ENCODE measurements around the gene STK10. TPM values are rescaled to one million over a fixed set of nuclear protein-coding genes. Genes with fewer than 3 reads are reported as not detected.

STK10 gene
- total RNA-seq, 4 donors from 2014 or later, result 32.6 to 61.6 (median 43.1) TPM

GRCh38 chr5:172223901-172224873, 36.2 kb upstream of the STK10 start:
- no peak for TF ChIP-seq CTCF (IDR thresholded peaks at IDR 0.05; ENCODE audit: low read depth)

- no peak for TF ChIP-seq CTCF (IDR thresholded peaks at IDR 0.05; ENCODE audit: low read depth)
These were observed 31.3 kb upstream of the STK10 start for GRCh38 chr5:172219296-172219695.

- TF ChIP-seq CTCF (IDR thresholded peaks at IDR 0.05; ENCODE audit: low read depth), result no peak
These were observed 28.3 kb upstream of the STK10 start for GRCh38 chr5:172216345-172216744.

GRCh38 chr5:172213126-172213525, 25.1 kb upstream of the STK10 start:
- TF ChIP-seq CTCF (IDR thresholded peaks at IDR 0.05; ENCODE audit: low read depth), result no peak

GRCh38 chr5:172211676-172212075, 23.7 kb upstream of the STK10 start:
- no peak for TF ChIP-seq CTCF (IDR thresholded peaks at IDR 0.05; ENCODE audit: low read depth)

GRCh38 chr5:172209714-172210113, 21.7 kb upstream of the STK10 start:
- no peak for TF ChIP-seq CTCF (IDR thresholded peaks at IDR 0.05; ENCODE audit: low read depth)

GRCh38 chr5:172207511-172207910, 19.5 kb upstream of the STK10 start:
- TF ChIP-seq CTCF (IDR thresholded peaks at IDR 0.05; ENCODE audit: low read depth), result no peak
